NCI-H1092 (cell line): ENCODE data around the gene ASPHD1.
A peak's percentile ranks its signal among the peaks of the same experiment; 100 is the strongest.
"Not testable (repeated sequence)": the region's sequence is repeated elsewhere in the genome, so short reads cannot be mapped to it uniquely, and the experiment has no call there.

ENCODE experiments used
- DNase-seq: peaks from one replicate; lab custom pipeline; 2025; lab: John Stamatoyannopoulos, UW

Gene ASPHD1

GRCh38 chr16:29877266-29877961 is 22.9 kb upstream of the ASPHD1 start:
- no peak for DNase-seq

- DNase-seq = no peak
Observed at GRCh38 chr16:29878172-29878571, 22.1 kb upstream of the ASPHD1 start.

- no peak for DNase-seq
Observed at GRCh38 chr16:29881050-29881449, 19.2 kb upstream of the ASPHD1 start.

- no peak for DNase-seq
Observed at GRCh38 chr16:29883987-29884386, 16.3 kb upstream of the ASPHD1 start.

- DNase-seq = not testable (repeated sequence)
Observed at GRCh38 chr16:29889372-29889771, 10.9 kb upstream of the ASPHD1 start.

- no peak for DNase-seq
Observed at GRCh38 chr16:29891525-29892457, 8.5 kb upstream of the ASPHD1 start.

- DNase-seq = no peak
Observed at GRCh38 chr16:29892458-29892813, 7.9 kb upstream of the ASPHD1 start.

- no peak for DNase-seq
Observed at GRCh38 chr16:29893553-29893952, 6.7 kb upstream of the ASPHD1 start.

GRCh38 chr16:29894352-29894751 is 5.9 kb upstream of the ASPHD1 start:
- no peak for DNase-seq

- DNase-seq = no peak
Observed at GRCh38 chr16:29896841-29897240, 3.4 kb upstream of the ASPHD1 start.

- DNase-seq = no peak
Observed at GRCh38 chr16:29897333-29897732, 3.0 kb upstream of the ASPHD1 start.

GRCh38 chr16:29898135-29898803 is 2.0 kb upstream of the ASPHD1 start:
- no peak for DNase-seq

GRCh38 chr16:29898804-29899515 is 1.3 kb upstream of the ASPHD1 start:
- DNase-seq = peak; percentile 59

- DNase-seq = peak; percentile 89
Observed at GRCh38 chr16:29899516-29900101, 679 bp upstream of the ASPHD1 start, which contains the start of gene SEZ6L2. Gene SEZ6L2, minus strand, starts transcription at chr16:29899550. Its CDS starts 531 bp downstream, at chr16:29899019.

- DNase-seq = no peak
Observed at GRCh38 chr16:29900888-29901606, 759 bp downstream of the ASPHD1 start.

- DNase-seq = no peak
Observed at GRCh38 chr16:29901607-29901945, 1.3 kb downstream of the ASPHD1 start.

GRCh38 chr16:29903590-29903989 is 3.3 kb downstream of the ASPHD1 start:
- DNase-seq = no peak

GRCh38 chr16:29904947-29905346 is 4.7 kb downstream of the ASPHD1 start:
- DNase-seq = no peak

- no peak for DNase-seq
Observed at GRCh38 chr16:29905668-29906067, 5.4 kb downstream of the ASPHD1 start.

- no peak for DNase-seq
Observed at GRCh38 chr16:29906520-29907244, 6.4 kb downstream of the ASPHD1 start.
